PC-3 (cell line): ENCODE measurements around the gene FUBP3. TPM values are rescaled to one million over a fixed set of nuclear protein-coding genes. Genes with fewer than 3 reads are reported as not detected.

Experiments used
- ATAC-seq: fragments of 200-7000 bp; cut with Tn5 transposase; 2 replicates; pipeline ENCODE4 v1.9.1; 2020; ENCODE audit warnings: mild to moderate bottlenecking, moderate library complexity
- BruUV-seq: library from RNA; stranded (reverse); fragments of 400-500 nt; replicated peaks from 2 replicates; lab custom pipeline; 2021; lab: Mats Ljungman, UMichigan
- CTCF ChIA-PET: fragments of 300-600 bp; sonication (Branson Sonifier 250); formaldehyde crosslinking; loops from one replicate; lab custom pipeline; 2022; ENCODE audit warnings: antibody characterized with exemption; lab: Charles Lee
- POLR2A ChIA-PET: fragments of 300-600 bp; sonication (Branson Sonifier 250); formaldehyde crosslinking; loops from one replicate; lab custom pipeline; 2022; ENCODE audit warnings: antibody characterized with exemption; ENCODE audit not compliant: unreplicated experiment; lab: Charles Lee
- DNase-seq: peaks from one replicate; pipeline ENCODE4 v3.0.0-alpha.2; 2015
- H2AFZ ChIP-seq: fragments of 300-600 bp; sonication (generic); 2 replicates; pipeline ENCODE4 v1.6.0; 2016; ENCODE audit warnings: antibody characterized with exemption, low read length
- H3F3A ChIP-seq: fragments of 300-600 bp; sonication (generic); one replicate; pipeline ENCODE4 v1.6.0; 2017; ENCODE audit warnings: antibody characterized with exemption, low read length, control low read depth, mild to moderate bottlenecking; ENCODE audit not compliant: unreplicated experiment
- H3K27ac ChIP-seq: fragments of 300-600 bp; sonication (generic); 2 replicates; pipeline ENCODE4 v1.5.1; 2016; ENCODE audit warnings: mild to moderate bottlenecking, low read length
- H3K27me3 ChIP-seq: fragments of 300-600 bp; sonication (generic); 2 replicates; pipeline ENCODE4 v1.6.1; 2016; ENCODE audit warnings: low read length, mixed read lengths
- H3K36me3 ChIP-seq: fragments of 300-600 bp; sonication (generic); 2 replicates; pipeline ENCODE4 v1.6.1; 2016; ENCODE audit warnings: low read depth, mixed run types, low read length, mixed read lengths
- H3K4me1 ChIP-seq: fragments of 300-600 bp; sonication (generic); 2 replicates; pipeline ENCODE4 v1.5.1; 2016; ENCODE audit warnings: low read length; ENCODE audit not compliant: insufficient read depth
- H3K4me2 ChIP-seq: fragments of 300-600 bp; sonication (generic); 2 replicates; pipeline ENCODE4 v1.6.0; 2016; ENCODE audit warnings: low read length
- H3K4me3 ChIP-seq: fragments of 300-600 bp; sonication (generic); 2 replicates; pipeline ENCODE4 v1.5.1; 2016; ENCODE audit warnings: mild to moderate bottlenecking, low read length, mixed read lengths
- H3K79me2 ChIP-seq: fragments of 300-600 bp; sonication (generic); 2 replicates; pipeline ENCODE4 v1.6.1; 2017; ENCODE audit warnings: low read length, mixed read lengths
- H3K9ac ChIP-seq: fragments of 300-600 bp; sonication (generic); 2 replicates; pipeline ENCODE4 v1.6.0; 2016; ENCODE audit warnings: mild to moderate bottlenecking, low read length
- H3K9me2 ChIP-seq: fragments of 300-600 bp; sonication (generic); replicated peaks from 2 replicates; pipeline ENCODE4 v1.6.1; 2016; ENCODE audit warnings: mixed run types, low read length, mixed read lengths
- H3K9me3 ChIP-seq: fragments of 300-600 bp; sonication (generic); 2 replicates; pipeline ENCODE4 v1.6.1; 2016; ENCODE audit warnings: low read length, mixed read lengths
- H4K20me1 ChIP-seq: fragments of 300-600 bp; sonication (generic); 2 replicates; pipeline ENCODE4 v1.6.1; 2016; ENCODE audit warnings: low read length, mixed read lengths
- EZH2 ChIP-seq: fragments of 300-600 bp; sonication (generic); IDR thresholded peaks from one replicate; pipeline ENCODE4 v1.6.1; 2017; ENCODE audit warnings: antibody characterized with exemption, mild to moderate bottlenecking, low read length; ENCODE audit not compliant: unreplicated experiment
- EZH2phosphoT487 ChIP-seq: fragments of 300-600 bp; sonication (generic); IDR thresholded peaks from 2 replicates; pipeline ENCODE4 v1.6.1; 2018; ENCODE audit warnings: mild to moderate bottlenecking, antibody characterized with exemption, low read length, borderline replicate concordance
- intact Hi-C: fragments of 100-400 bp; cut with micrococcal nuclease; formaldehyde crosslinking; loops from 2 replicates; pipeline ENCODE4 v1.9.0; 2023
- total RNA-seq: library from RNA; depleted of rRNA; stranded (reverse); fragments of >200 nt; gene quantifications from 2 replicates; pipeline ENCODE4 v1.2.3, GENCODE V29; 2014
- TF ChIP-seq, protein P1 (sequence below): fragments of 300-600 bp; sonication (generic); conservative IDR thresholded peaks from 2 replicates; pipeline ENCODE4 v1.5.1; 2017; ENCODE audit warnings: antibody characterized with exemption, low read depth, mild to moderate bottlenecking, low read length

The FUBP3 gene
- total RNA-seq, 1 experiment from 2014 or later: 53.7 TPM

DNA sequence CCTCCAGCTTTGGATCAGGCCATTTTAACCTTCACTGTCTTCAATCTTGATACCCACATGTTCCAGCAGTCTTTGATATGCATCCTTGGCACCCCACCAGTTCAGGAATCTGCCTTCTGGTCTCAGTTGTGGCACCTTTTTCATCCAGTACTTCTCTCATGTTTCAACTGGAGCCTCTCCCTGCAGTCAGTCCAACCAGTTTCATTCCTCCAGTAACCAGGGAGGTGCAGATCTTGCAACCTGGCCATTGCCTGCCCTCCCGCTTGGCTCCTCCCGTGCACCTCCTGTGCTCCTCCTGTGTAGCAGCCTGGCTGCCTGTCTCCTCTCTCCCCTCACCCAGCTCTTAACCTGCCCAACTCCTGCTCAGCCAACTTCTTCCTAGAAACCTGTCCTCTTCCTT, 20.2 kb downstream of the FUBP3 start:
- TF ChIP-seq EZH2: no peak
- no peak for TF ChIP-seq EZH2phosphoT487
- TF ChIP-seq, protein P1, sequence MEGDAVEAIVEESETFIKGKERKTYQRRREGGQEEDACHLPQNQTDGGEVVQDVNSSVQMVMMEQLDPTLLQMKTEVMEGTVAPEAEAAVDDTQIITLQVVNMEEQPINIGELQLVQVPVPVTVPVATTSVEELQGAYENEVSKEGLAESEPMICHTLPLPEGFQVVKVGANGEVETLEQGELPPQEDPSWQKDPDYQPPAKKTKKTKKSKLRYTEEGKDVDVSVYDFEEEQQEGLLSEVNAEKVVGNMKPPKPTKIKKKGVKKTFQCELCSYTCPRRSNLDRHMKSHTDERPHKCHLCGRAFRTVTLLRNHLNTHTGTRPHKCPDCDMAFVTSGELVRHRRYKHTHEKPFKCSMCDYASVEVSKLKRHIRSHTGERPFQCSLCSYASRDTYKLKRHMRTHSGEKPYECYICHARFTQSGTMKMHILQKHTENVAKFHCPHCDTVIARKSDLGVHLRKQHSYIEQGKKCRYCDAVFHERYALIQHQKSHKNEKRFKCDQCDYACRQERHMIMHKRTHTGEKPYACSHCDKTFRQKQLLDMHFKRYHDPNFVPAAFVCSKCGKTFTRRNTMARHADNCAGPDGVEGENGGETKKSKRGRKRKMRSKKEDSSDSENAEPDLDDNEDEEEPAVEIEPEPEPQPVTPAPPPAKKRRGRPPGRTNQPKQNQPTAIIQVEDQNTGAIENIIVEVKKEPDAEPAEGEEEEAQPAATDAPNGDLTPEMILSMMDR: no peak
- DNase-seq (no peak), ATAC-seq (no peak)
- Histone ChIP-seq H3K27ac (no peak overlapping the region), H3K9ac (no peak overlapping the region), H3K27me3 (no peaks in the 10 kb centered on the region), H3K9me2 (no peaks in the 10 kb centered on the region), H3K36me3 (peaks cover 16% of the 10 kb centered on the region; the same call in 1 of the 2 replicates), H2AFZ (no peak overlapping the region), H4K20me1 (no peaks in the 10 kb centered on the region), H3K9me3 (no peaks in the 10 kb centered on the region), H3K79me2 (no peaks in the 10 kb centered on the region), H3K4me1 (no peaks in the 10 kb centered on the region), H3K4me2 (no peak overlapping the region), H3K4me3 (no peak overlapping the region), H3F3A (no peaks in the 10 kb centered on the region)
- intact Hi-C loops: no loop called here
- CTCF ChIA-PET: no interaction called here
- BruUV-seq: no TSS peak
- POLR2A ChIA-PET: no interaction called here

DNA sequence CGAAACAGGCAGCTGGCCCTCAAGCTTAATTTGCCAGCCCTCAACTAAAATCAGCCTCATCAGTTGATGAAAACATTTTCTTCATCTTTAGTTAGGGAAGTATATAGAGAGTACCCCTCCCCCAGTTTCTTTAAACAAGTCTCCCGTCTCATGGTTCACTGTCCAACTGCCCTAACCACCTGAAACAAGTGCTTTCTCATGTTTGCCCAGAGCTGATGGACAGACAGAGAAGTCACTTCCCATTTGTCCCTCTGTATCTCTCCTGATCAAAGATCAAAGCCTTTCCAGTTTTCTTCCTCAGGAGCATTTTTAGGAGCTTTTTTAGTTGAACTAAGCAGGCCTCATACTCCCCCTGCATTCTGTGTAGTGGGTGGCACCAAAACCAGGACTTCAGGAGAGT, 21.7 kb downstream of the FUBP3 start:
- Histone ChIP-seq H3K27ac (no peak overlapping the region), H3K79me2 (no peaks in the 10 kb centered on the region), H3K4me2 (no peak overlapping the region), H3K4me3 (no peak overlapping the region), H3F3A (no peaks in the 10 kb centered on the region), H3K9me3 (no peaks in the 10 kb centered on the region), H3K9me2 (no peaks in the 10 kb centered on the region), H2AFZ (no peak overlapping the region), H3K4me1 (no peaks in the 10 kb centered on the region), H3K9ac (no peak overlapping the region), H3K36me3 (peaks cover 16% of the 10 kb centered on the region; the same call in 1 of the 2 replicates), H4K20me1 (no peaks in the 10 kb centered on the region), H3K27me3 (no peaks in the 10 kb centered on the region)
- no TSS peak for BruUV-seq
- TF ChIP-seq EZH2phosphoT487 (no peak), EZH2 (no peak)
- TF ChIP-seq, protein P1: no peak
- intact Hi-C loops: no loop called here
- ATAC-seq (no peak), DNase-seq (no peak)
- ChIA-PET POLR2A (no interaction called here), CTCF (no interaction called here)

- Histone ChIP-seq H3K27ac (no peak overlapping the region), H4K20me1 (0 out of 2 replicates have a peak, but pooled peaks cover 5% of the 10 kb centered on the region), H3K4me1 (no peaks in the 10 kb centered on the region), H3K36me3 (peaks cover 4% of the 10 kb centered on the region; the same call in 1 of the 2 replicates), H3K9me2 (no peaks in the 10 kb centered on the region), H3K79me2 (0 out of 2 replicates have a peak, but pooled peaks cover 3% of the 10 kb centered on the region), H3K9me3 (no peaks in the 10 kb centered on the region), H3K4me2 (no peak overlapping the region), H2AFZ (no peak overlapping the region), H3K4me3 (no peak overlapping the region), H3K27me3 (no peaks in the 10 kb centered on the region), H3K9ac (no peak overlapping the region), H3F3A (no peaks in the 10 kb centered on the region)
- intact Hi-C loops: no loop called here
- POLR2A ChIA-PET: no interaction called here
- DNase-seq: no peak
- TF ChIP-seq, protein P1: no peak
- TF ChIP-seq EZH2 (no peak), EZH2phosphoT487 (no peak)
- no peak for ATAC-seq
- no TSS peak for BruUV-seq
- CTCF ChIA-PET: no interaction called here
These were observed 24.9 kb downstream of the FUBP3 start for GRCh38 chr9:130604295-130604694.
